Measurements from ENCODE around the gene AGAP5.

GRCh38 chr10:73732426-73732825 lies 34.5 kb upstream of the AGAP5 start:
- TF ChIP-seq, protein P1, sequence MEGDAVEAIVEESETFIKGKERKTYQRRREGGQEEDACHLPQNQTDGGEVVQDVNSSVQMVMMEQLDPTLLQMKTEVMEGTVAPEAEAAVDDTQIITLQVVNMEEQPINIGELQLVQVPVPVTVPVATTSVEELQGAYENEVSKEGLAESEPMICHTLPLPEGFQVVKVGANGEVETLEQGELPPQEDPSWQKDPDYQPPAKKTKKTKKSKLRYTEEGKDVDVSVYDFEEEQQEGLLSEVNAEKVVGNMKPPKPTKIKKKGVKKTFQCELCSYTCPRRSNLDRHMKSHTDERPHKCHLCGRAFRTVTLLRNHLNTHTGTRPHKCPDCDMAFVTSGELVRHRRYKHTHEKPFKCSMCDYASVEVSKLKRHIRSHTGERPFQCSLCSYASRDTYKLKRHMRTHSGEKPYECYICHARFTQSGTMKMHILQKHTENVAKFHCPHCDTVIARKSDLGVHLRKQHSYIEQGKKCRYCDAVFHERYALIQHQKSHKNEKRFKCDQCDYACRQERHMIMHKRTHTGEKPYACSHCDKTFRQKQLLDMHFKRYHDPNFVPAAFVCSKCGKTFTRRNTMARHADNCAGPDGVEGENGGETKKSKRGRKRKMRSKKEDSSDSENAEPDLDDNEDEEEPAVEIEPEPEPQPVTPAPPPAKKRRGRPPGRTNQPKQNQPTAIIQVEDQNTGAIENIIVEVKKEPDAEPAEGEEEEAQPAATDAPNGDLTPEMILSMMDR (IDR thresholded peaks at IDR 0.05; ENCODE audit: control extremely low read depth in 1 of 3, insufficient read depth in 1 of 3, low read depth in 1 of 3, low read length in 3 of 3) = no peak
- TF ChIP-seq POLR2AphosphoS5 (IDR thresholded peaks at IDR 0.05; ENCODE audit: low read depth, low read length) = no peak
- no peak for TF ChIP-seq KDM1A (IDR thresholded peaks at IDR 0.05; ENCODE audit: borderline replicate concordance, low read length)
- TF ChIP-seq HDAC6 (IDR thresholded peaks at IDR 0.05; ENCODE audit: low read depth, low read length) = no peak
- no peak for TF ChIP-seq EP300 (IDR thresholded peaks at IDR 0.05; ENCODE audit: borderline replicate concordance in 1 of 2, low read depth in 2 of 2, low read length in 2 of 2)
- no peak for TF ChIP-seq JUND (IDR thresholded peaks at IDR 0.05; ENCODE audit: low read length)
- TF ChIP-seq NRF1 (IDR thresholded peaks at IDR 0.05; ENCODE audit: low read depth, low read length) = no peak
- no peak for TF ChIP-seq GABPA (IDR thresholded peaks at IDR 0.05; ENCODE audit: borderline replicate concordance, insufficient read depth, low read length)
- no peak for TF ChIP-seq NANOG (IDR thresholded peaks at IDR 0.05; ENCODE audit: insufficient read depth, low read depth, low read length, poor library complexity, severe bottlenecking)
- TF ChIP-seq, protein P2, sequence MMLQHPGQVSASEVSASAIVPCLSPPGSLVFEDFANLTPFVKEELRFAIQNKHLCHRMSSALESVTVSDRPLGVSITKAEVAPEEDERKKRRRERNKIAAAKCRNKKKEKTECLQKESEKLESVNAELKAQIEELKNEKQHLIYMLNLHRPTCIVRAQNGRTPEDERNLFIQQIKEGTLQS (IDR thresholded peaks at IDR 0.05; ENCODE audit: insufficient read depth, low read depth, low read length) = no peak
- no peak for TF ChIP-seq TAF1 (IDR thresholded peaks at IDR 0.05; ENCODE audit: low read depth, low read length)
- no peak for TF ChIP-seq POLR2A (IDR thresholded peaks at IDR 0.05; ENCODE audit: control extremely low read depth in 1 of 2, low read depth in 2 of 2, low read length in 2 of 2)
- TF ChIP-seq SIN3A (conservative IDR thresholded peaks at IDR 0.05 in 1 of 2, IDR thresholded peaks at IDR 0.05 in 1 of 2; ENCODE audit: low read depth in 1 of 2, low read length in 2 of 2) = no peak
- no peak for TF ChIP-seq TBP (IDR thresholded peaks at IDR 0.05; ENCODE audit: low read depth, low read length)
